ENCODE results near the gene C17orf50. TPM values are rescaled to one million over a fixed set of nuclear protein-coding genes. Genes with fewer than 3 reads are reported as not detected.

Gene C17orf50
- total RNA-seq, 4 donors from 2014 or later = not detected

DNA sequence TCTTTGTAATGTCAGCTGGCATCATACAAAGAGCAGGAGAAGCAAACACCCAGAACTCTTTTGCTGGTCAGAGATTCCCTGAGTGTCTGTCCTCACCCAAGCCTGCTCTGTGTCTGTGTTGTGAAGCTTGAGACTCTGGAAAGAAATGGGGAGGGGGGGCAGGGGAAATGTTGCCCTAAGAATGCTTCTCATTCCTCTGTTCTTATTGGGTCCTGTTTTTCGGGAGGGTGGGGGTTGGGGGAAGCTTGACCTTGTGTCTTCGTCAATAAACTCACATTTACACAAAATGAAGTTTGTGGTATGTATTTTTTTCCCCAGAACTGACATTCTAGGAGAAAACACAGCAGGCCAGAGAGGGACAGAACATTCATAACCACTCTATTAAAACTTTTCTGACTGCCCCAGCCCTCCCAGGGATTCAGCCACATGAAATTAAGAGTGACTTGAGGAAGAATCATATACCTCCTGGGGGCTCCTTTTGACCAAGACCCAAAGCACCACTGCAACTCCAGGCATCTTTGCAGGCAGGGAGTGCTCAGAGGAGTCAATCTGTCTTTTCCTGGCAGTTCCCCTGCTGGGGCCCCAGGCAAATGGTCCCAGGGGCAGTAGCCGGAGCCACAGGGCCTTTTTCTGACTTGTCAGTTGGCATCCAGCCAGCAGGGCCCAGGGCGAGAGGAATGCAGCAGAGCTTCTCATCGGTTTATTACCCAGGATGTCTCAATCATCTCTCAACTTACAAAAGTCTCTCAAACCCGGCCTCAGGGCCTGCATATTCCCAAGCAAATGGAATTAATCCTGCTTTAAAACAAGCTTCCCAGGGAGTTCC is 34.3 kb upstream of the C17orf50 start:
- DNase-seq (ENCODE audit: low spot score in 2 of 2) = no peak
- H3K9me3 ChIP-seq = no peaks in the 10 kb centered on the region
- H3K4me1 ChIP-seq = peaks cover 8% of the 10 kb centered on the region
- no peak for TF ChIP-seq POLR2A (IDR thresholded peaks at IDR 0.05)
- TF ChIP-seq, protein P1, sequence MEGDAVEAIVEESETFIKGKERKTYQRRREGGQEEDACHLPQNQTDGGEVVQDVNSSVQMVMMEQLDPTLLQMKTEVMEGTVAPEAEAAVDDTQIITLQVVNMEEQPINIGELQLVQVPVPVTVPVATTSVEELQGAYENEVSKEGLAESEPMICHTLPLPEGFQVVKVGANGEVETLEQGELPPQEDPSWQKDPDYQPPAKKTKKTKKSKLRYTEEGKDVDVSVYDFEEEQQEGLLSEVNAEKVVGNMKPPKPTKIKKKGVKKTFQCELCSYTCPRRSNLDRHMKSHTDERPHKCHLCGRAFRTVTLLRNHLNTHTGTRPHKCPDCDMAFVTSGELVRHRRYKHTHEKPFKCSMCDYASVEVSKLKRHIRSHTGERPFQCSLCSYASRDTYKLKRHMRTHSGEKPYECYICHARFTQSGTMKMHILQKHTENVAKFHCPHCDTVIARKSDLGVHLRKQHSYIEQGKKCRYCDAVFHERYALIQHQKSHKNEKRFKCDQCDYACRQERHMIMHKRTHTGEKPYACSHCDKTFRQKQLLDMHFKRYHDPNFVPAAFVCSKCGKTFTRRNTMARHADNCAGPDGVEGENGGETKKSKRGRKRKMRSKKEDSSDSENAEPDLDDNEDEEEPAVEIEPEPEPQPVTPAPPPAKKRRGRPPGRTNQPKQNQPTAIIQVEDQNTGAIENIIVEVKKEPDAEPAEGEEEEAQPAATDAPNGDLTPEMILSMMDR (IDR thresholded peaks at IDR 0.05) = no peak
- no peak overlapping the region for H3K4me3 ChIP-seq
- no peaks in the 10 kb centered on the region for H3K27me3 ChIP-seq
- peaks cover 38% of the 10 kb centered on the region for H3K36me3 ChIP-seq
- WGBS = 59% methylated on average over 4 of the region's 6 CpGs
- no peak overlapping the region for H3K27ac ChIP-seq

DNA sequence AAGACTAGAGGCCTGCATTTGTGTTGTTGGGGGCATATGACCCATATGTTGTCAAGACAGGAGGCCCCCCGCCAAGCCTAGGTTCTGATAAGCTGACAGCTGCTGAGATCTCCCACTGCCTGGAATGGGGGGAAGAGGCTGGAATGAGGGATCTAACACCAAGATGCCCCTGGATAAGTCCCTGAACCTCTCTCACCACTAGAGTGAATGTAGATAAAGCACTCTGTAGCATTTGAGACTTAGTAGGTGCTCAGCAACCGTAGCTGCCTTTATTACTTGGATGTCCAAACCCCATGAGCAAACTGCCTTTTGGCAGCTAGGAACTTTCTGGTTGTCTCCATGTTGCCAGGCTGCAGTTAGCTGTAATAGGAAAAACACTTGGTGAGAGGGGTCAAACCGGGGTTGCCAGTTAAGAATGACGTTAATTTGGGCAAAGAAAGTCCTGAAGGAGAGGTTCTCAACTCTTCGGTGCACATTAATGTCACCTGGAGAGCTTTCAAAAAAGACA is 33.7 kb upstream of the C17orf50 start:
- H3K9me3 ChIP-seq = no peaks in the 10 kb centered on the region
- no peak overlapping the region for H3K27ac ChIP-seq
- H3K4me3 ChIP-seq = no peak overlapping the region
- DNase-seq (ENCODE audit: low spot score in 2 of 2) = no peak
- TF ChIP-seq POLR2AphosphoS5 (IDR thresholded peaks at IDR 0.05) (no peak), POLR2A (IDR thresholded peaks at IDR 0.05) (no peak), EP300 (IDR thresholded peaks at IDR 0.05) (no peak)
- TF ChIP-seq, protein P1 (IDR thresholded peaks at IDR 0.05) = no peak
- peaks cover 14% of the 10 kb centered on the region for H3K4me1 ChIP-seq
- H3K27me3 ChIP-seq = no peaks in the 10 kb centered on the region
- 79% methylated on average over 4 of the region's 5 CpGs for WGBS
- peaks cover 38% of the 10 kb centered on the region for H3K36me3 ChIP-seq

DNA sequence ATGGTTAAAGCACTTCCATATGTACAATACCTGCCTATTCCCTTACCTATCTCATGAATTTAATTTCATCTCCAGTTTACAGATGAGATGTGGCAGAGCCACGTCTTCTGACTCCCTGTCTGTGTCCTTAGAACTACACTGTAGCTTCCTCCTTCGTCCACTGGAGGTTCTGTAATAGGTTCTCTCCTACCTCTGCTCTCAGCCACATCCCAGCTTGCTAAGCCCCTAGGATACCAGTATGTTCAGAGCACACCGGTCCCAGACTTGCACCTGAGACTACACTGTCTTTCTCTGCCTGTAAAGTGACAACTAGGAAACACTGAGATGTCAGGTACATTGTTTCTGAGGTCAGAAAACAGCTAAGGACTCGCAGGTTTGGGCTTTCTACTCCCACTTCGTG is 33.1 kb upstream of the C17orf50 start:
- Histone ChIP-seq H3K27ac (no peak overlapping the region), H3K27me3 (no peaks in the 10 kb centered on the region), H3K36me3 (peaks cover 38% of the 10 kb centered on the region), H3K4me3 (no peak overlapping the region), H3K4me1 (peaks cover 14% of the 10 kb centered on the region), H3K9me3 (no peaks in the 10 kb centered on the region)
- DNase-seq (ENCODE audit: low spot score in 2 of 2) = no peak
- 93% methylated on average over 5 of the region's 5 CpGs for WGBS
- TF ChIP-seq POLR2AphosphoS5 (IDR thresholded peaks at IDR 0.05) (no peak), EP300 (IDR thresholded peaks at IDR 0.05) (no peak), POLR2A (IDR thresholded peaks at IDR 0.05) (no peak)
- TF ChIP-seq, protein P1 (IDR thresholded peaks at IDR 0.05) = no peak

DNA sequence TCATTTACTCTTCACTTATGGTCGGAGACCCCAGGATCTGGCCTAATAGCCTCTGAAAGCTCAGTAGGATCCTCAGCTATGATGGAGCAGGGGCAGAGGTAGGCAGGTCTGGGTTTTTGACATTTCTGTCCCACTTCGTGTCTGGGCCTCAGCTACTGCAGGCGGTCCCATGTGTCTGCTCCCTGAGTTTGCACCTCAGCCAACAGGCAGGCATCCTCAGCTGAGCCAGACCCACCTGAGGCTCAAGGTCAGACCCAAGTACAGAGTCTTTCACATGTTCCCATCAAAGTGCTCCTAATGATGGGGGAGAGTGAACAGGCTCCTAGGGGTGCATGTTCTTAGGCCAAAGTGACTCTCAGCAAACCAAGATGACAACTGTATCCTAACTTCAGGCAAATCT is 32.1 kb upstream of the C17orf50 start:
- no peaks in the 10 kb centered on the region for H3K27me3 ChIP-seq
- H3K4me1 ChIP-seq = peaks cover 14% of the 10 kb centered on the region
- WGBS = 96% methylated on average over 3 of the region's 3 CpGs
- peaks cover 30% of the 10 kb centered on the region for H3K36me3 ChIP-seq
- TF ChIP-seq POLR2AphosphoS5 (IDR thresholded peaks at IDR 0.05) (no peak), EP300 (IDR thresholded peaks at IDR 0.05) (no peak), POLR2A (IDR thresholded peaks at IDR 0.05) (no peak)
- TF ChIP-seq, protein P1 (IDR thresholded peaks at IDR 0.05) = no peak
- no peak for DNase-seq (ENCODE audit: low spot score in 2 of 2)
- H3K4me3 ChIP-seq = no peak overlapping the region
- no peaks in the 10 kb centered on the region for H3K9me3 ChIP-seq
- no peak overlapping the region for H3K27ac ChIP-seq

DNA sequence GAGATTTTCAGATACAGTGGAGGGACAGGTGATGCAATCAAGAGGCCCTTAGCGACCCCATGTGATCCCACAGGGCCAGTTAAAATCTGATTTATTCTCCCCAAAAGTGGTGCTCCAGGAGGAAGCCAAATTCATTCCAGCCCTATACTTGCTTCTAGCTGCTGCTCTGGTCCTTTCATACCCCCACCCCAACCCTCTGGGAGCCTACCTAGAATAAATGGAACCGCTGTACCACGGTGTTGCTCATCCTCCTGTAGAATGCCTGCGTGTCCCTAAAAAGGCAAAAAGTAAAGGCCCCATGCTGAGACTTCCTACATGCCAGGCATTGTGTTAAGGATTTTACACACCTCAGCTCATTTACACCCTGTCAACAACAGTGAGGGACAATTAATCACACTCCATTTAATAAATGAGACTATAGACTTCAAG is 31.3 kb upstream of the C17orf50 start:
- Histone ChIP-seq H3K36me3 (peaks cover 22% of the 10 kb centered on the region), H3K27me3 (no peaks in the 10 kb centered on the region), H3K9me3 (no peaks in the 10 kb centered on the region), H3K4me3 (no peak overlapping the region), H3K4me1 (peaks cover 14% of the 10 kb centered on the region), H3K27ac (no peak overlapping the region)
- TF ChIP-seq, protein P1 (IDR thresholded peaks at IDR 0.05) = no peak
- no peak for TF ChIP-seq EP300 (IDR thresholded peaks at IDR 0.05)
- TF ChIP-seq POLR2A (IDR thresholded peaks at IDR 0.05) = no peak
- no peak for TF ChIP-seq POLR2AphosphoS5 (IDR thresholded peaks at IDR 0.05)
- 91% methylated on average over 4 of the region's 4 CpGs for WGBS
- no peak for DNase-seq (ENCODE audit: low spot score in 2 of 2)
